OCI-LY7 (cell line): ENCODE results near the gene MACROD2. TPM values are rescaled to one million over a fixed set of nuclear protein-coding genes. Genes with fewer than 3 reads are reported as not detected.

Experiments
- BruUV-seq: library from RNA; stranded (reverse); fragments of 400-500 nt; replicated peaks from 2 replicates; lab custom pipeline; 2021; lab: Mats Ljungman, UMichigan
- CTCF ChIA-PET: fragments of 300-600 bp; sonication (Branson Sonifier 250); formaldehyde crosslinking; loops from one replicate; lab custom pipeline; 2022; ENCODE audit warnings: antibody characterized with exemption; ENCODE audit not compliant: unreplicated experiment; lab: Charles Lee
- POLR2A ChIA-PET: fragments of 300-600 bp; sonication (Branson Sonifier 250); formaldehyde crosslinking; loops from one replicate; lab custom pipeline; 2022; ENCODE audit warnings: antibody characterized with exemption; lab: Charles Lee
- DNase-seq: peaks from one replicate; pipeline ENCODE4 v3.0.0-alpha.2; 2015; ENCODE audit warnings: low spot score
- H2AFZ ChIP-seq: fragments of 200-600 bp; sonication (generic), shearing (Covaris generic); 2 replicates; pipeline ENCODE4 v1.6.1; 2014; ENCODE audit warnings: mild to moderate bottlenecking, antibody characterized with exemption, low read length, moderate library complexity
- H3K27ac ChIP-seq: fragments of 200-600 bp; sonication (generic); 2 replicates; pipeline ENCODE4 v1.5.1; 2014; ENCODE audit warnings: mixed run types, low read depth, mild to moderate bottlenecking, moderate library complexity, low read length, inconsistent platforms; ENCODE audit not compliant: poor library complexity, severe bottlenecking
- H3K36me3 ChIP-seq: fragments of 200-600 bp; sonication (generic); 2 replicates; pipeline ENCODE4 v1.6.1; 2014; ENCODE audit warnings: mild to moderate bottlenecking, antibody characterized with exemption, low read length, moderate library complexity, mixed read lengths; ENCODE audit not compliant: insufficient read depth
- H3K4me1 ChIP-seq: fragments of 200-600 bp; sonication (generic); 2 replicates; pipeline ENCODE4 v1.5.1; 2014; ENCODE audit warnings: mild to moderate bottlenecking, low read length; ENCODE audit not compliant: insufficient read depth, poor library complexity, severe bottlenecking
- H3K4me2 ChIP-seq: fragments of 200-600 bp; sonication (generic); 2 replicates; pipeline ENCODE4 v1.6.1; 2014; ENCODE audit warnings: mild to moderate bottlenecking, low read length
- H3K4me3 ChIP-seq: fragments of 200-600 bp; sonication (generic); 2 replicates; pipeline ENCODE4 v1.5.1; 2014; ENCODE audit warnings: mild to moderate bottlenecking, low read depth, low read length; ENCODE audit not compliant: poor library complexity, severe bottlenecking
- H3K79me2 ChIP-seq: fragments of 200-600 bp; sonication (generic); 2 replicates; pipeline ENCODE4 v1.6.1; 2016; ENCODE audit warnings: low read depth, mild to moderate bottlenecking, low read length, moderate library complexity, mixed read lengths; ENCODE audit not compliant: insufficient read depth
- H3K9me2 ChIP-seq: fragments of 200-600 bp; sonication (generic); 2 replicates; pipeline ENCODE4 v1.6.1; 2016; ENCODE audit warnings: mild to moderate bottlenecking, low read length, mixed read lengths; ENCODE audit not compliant: insufficient read depth
- H3K9me3 ChIP-seq: fragments of 200-600 bp; sonication (generic); 2 replicates; pipeline ENCODE4 v1.6.1; 2014; ENCODE audit warnings: mild to moderate bottlenecking, mixed run types, low read length, mixed read lengths
- H4K20me1 ChIP-seq: fragments of 200-600 bp; sonication (generic); 2 replicates; pipeline ENCODE4 v1.6.1; 2014; ENCODE audit warnings: mild to moderate bottlenecking, antibody characterized with exemption, low read length, moderate library complexity, mixed read lengths; ENCODE audit not compliant: insufficient read depth
- EZH2phosphoT487 ChIP-seq: fragments of 200-600 bp; sonication (generic); IDR thresholded peaks from 2 replicates; pipeline ENCODE4 v1.6.1; 2018; ENCODE audit warnings: low read depth, borderline replicate concordance, mild to moderate bottlenecking, mixed run types, antibody characterized with exemption, low read length, moderate library complexity, mixed read lengths
- intact Hi-C: fragments of 100-400 bp; cut with micrococcal nuclease; formaldehyde crosslinking; loops from one replicate; pipeline ENCODE4 v1.10.0; 2022; ENCODE audit not compliant: unreplicated experiment
- total RNA-seq, 2 experiments: library from RNA; depleted of rRNA in 1 of 2; stranded (reverse); fragments of >200 nt in 1 of 2; shearing (Covaris generic) in 1 of 2; gene quantifications; 2 replicates each; pipeline ENCODE4 v1.2.3, GENCODE V29; 2014 to 2022
- TF ChIP-seq, protein P1 (sequence below): fragments of 200-600 bp; sonication (generic); conservative IDR thresholded peaks from 2 replicates; pipeline ENCODE4 v1.5.1; 2014; ENCODE audit warnings: mild to moderate bottlenecking, antibody characterized with exemption, low read length, moderate library complexity, mixed read lengths

MACROD2 gene
- total RNA-seq, 2 experiments from 2014 or later: 0.09 to 4.5 TPM

DNA sequence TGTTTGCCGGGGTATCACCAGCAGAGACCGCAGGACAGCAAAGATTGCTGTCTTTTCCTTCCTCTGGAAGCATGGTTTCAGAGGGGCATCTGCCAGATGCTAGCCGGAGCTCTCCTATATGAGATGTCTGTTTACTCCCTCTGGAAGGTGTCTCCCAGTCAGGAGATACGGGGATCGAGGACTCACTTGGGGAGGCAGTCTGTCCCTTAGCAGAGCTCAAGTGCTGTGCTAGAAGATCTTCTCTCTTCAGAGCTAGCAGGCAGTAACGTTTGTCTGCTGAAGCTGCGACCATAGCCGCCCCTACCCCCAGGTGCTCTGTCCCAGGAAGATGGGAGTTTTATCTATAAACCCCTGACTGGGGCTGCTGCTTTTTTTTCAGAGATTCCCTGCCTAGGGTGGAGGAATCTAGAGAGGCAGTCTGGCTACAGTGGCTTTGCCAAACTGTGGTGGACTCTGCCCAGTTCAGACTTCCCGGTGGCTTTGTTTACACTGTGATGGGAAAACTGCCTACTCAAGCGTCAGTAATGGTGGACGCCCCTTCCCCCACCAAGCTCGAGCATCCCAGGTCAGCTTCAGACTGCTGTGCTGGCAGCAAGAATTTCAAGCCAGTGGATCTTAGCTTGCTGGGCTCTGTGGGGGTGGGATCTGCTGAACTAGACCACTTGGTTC lies 475.0 kb downstream of the MACROD2 start:
- TF ChIP-seq, protein P1, sequence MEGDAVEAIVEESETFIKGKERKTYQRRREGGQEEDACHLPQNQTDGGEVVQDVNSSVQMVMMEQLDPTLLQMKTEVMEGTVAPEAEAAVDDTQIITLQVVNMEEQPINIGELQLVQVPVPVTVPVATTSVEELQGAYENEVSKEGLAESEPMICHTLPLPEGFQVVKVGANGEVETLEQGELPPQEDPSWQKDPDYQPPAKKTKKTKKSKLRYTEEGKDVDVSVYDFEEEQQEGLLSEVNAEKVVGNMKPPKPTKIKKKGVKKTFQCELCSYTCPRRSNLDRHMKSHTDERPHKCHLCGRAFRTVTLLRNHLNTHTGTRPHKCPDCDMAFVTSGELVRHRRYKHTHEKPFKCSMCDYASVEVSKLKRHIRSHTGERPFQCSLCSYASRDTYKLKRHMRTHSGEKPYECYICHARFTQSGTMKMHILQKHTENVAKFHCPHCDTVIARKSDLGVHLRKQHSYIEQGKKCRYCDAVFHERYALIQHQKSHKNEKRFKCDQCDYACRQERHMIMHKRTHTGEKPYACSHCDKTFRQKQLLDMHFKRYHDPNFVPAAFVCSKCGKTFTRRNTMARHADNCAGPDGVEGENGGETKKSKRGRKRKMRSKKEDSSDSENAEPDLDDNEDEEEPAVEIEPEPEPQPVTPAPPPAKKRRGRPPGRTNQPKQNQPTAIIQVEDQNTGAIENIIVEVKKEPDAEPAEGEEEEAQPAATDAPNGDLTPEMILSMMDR: no peak
- TF ChIP-seq EZH2phosphoT487: no peak
- Histone ChIP-seq H4K20me1 (no peaks in the 10 kb centered on the region), H3K9me2 (no peaks in the 10 kb centered on the region), H3K27ac (no peak overlapping the region), H3K4me1 (no peaks in the 10 kb centered on the region), H3K79me2 (no peaks in the 10 kb centered on the region), H2AFZ (no peak overlapping the region), H3K36me3 (no peaks in the 10 kb centered on the region), H3K4me2 (no peak overlapping the region), H3K9me3 (no peaks in the 10 kb centered on the region), H3K4me3 (no peak overlapping the region)
- no TSS peak for BruUV-seq
- intact Hi-C loops: no loop called here
- ChIA-PET CTCF (no interaction called here), POLR2A (no interaction called here)
- no peak for DNase-seq

GRCh38 chr20:14470977-14471661 lies 475.8 kb downstream of the MACROD2 start:
- Histone ChIP-seq H3K9me3 (no peaks in the 10 kb centered on the region), H3K27ac (no peak overlapping the region), H3K36me3 (no peaks in the 10 kb centered on the region), H4K20me1 (no peaks in the 10 kb centered on the region), H3K4me3 (no peak overlapping the region), H3K4me2 (no peak overlapping the region), H2AFZ (no peak overlapping the region), H3K4me1 (no peaks in the 10 kb centered on the region), H3K79me2 (no peaks in the 10 kb centered on the region), H3K9me2 (no peaks in the 10 kb centered on the region)
- CTCF ChIA-PET: no interaction called here
- TF ChIP-seq EZH2phosphoT487: no peak
- intact Hi-C loops: no loop called here
- no peak for DNase-seq
- POLR2A ChIA-PET: no interaction called here
- no TSS peak for BruUV-seq

GRCh38 chr20:14477125-14477524 lies 481.8 kb downstream of the MACROD2 start:
- CTCF ChIA-PET: no interaction called here
- H2AFZ ChIP-seq: no peak overlapping the region
- no TSS peak for BruUV-seq

More at GRCh38 chr20:14477125-14477524, 481.8 kb downstream of the MACROD2 start:
- no peaks in the 10 kb centered on the region for H3K9me2 ChIP-seq
- no peak overlapping the region for H3K4me2 ChIP-seq
- H4K20me1 ChIP-seq: no peaks in the 10 kb centered on the region
- no peak for TF ChIP-seq EZH2phosphoT487
- TF ChIP-seq, protein P1: no peak
- no peak overlapping the region for H3K4me3 ChIP-seq
- no peak overlapping the region for H3K27ac ChIP-seq
- no peaks in the 10 kb centered on the region for H3K36me3 ChIP-seq
- POLR2A ChIA-PET: no interaction called here
- intact Hi-C loops: no loop called here
- no peak for DNase-seq
- no peaks in the 10 kb centered on the region for H3K4me1 ChIP-seq
- H3K9me3 ChIP-seq: no peaks in the 10 kb centered on the region
- H3K79me2 ChIP-seq: no peaks in the 10 kb centered on the region
